Measurements from ENCODE around the gene RUFY3.
A peak's percentile ranks its signal among the peaks of the same experiment; 100 is the strongest.
"Not testable (repeated sequence)": the region's sequence is repeated elsewhere in the genome, so short reads cannot be mapped to it uniquely, and the experiment has no call there.

The RUFY3 gene

DNA sequence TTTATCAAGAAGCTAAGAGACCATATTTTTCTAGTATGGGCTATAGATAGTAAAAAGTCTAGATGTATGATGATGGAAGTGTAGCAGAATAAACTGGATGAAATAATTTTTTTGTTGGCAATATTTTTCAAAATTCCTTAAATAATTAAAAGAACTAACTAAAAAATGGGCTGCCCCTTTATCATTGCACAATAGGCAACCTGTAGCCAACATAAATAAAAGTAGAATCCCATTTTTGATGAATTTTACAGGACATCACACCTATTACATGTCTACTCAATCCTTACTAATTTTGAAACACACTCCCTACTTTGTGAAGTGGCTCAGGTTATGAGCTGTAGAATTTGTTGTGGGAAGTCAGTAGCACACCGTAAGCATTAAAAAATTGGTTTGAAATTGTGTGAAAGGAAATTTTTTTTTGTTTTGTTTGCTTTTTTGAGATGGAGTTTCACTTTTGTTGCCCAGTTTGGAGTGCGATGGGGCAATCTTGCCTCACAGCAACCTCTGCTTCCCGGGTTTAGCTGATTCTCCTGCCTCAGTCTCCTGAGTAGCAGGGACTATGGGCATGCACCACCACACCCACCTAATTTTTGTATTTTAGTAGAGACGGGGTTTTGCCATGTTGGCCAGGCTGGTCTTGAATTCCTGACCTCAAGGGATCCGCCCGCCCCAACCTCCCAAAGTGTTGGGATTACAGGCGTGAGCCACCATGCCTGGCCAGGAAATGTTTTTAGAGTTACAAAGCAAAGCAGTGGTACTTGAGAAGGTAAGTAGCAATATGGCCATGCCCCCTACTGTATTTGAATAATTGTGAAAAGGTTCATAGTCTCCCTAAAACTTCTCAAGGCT is 8.9 kb upstream of the RUFY3 start:
- Histone ChIP-seq H3K27me3 (ENCODE audit: insufficient read depth, low read length) (no peaks in the 10 kb centered on the region), H3K9me3 (ENCODE audit: low read length) (no peaks in the 10 kb centered on the region), H3K36me3 (ENCODE audit: insufficient read depth, low read length) (no peaks in the 10 kb centered on the region), H2AFZ (ENCODE audit: low read depth, low read length) (no peak overlapping the region), H3K4me3 (ENCODE audit: low read length) (no peak overlapping the region), H3K4me1 (ENCODE audit: insufficient read depth, low read length) (peaks cover 12% of the 10 kb centered on the region)

DNA sequence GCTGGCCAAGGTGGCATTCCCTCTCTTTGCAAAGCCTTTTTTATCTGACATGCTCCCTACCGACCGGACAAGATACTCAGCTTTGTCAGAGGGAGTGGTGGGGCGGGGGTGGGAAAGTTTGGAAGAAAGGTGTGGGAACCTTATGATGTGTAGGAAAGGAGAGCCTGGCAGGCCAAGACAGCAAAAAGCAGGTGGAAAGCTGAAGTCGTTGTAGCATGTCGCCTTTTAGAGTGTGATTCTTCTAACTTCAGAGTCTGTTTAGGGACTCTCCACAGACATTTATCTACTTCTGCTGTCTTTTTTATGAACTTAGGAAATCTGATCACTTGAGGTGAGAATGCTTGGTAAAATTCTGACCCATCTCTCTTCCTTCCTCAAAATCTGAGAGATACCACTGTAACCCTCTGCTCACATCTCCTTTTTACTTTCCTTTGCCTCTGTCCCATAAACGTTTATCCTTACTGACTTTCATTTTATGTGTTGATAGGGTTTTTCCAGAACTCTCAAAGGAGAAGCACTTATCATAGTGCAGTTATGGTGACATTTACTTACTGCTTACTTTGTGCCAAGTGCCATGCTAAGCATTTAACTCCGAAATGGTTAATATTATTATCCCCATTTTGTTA is 8.2 kb upstream of the RUFY3 start:
- Histone ChIP-seq H3K9me3 (ENCODE audit: low read length) (no peaks in the 10 kb centered on the region), H2AFZ (ENCODE audit: low read depth, low read length) (no peak overlapping the region)

DNA sequence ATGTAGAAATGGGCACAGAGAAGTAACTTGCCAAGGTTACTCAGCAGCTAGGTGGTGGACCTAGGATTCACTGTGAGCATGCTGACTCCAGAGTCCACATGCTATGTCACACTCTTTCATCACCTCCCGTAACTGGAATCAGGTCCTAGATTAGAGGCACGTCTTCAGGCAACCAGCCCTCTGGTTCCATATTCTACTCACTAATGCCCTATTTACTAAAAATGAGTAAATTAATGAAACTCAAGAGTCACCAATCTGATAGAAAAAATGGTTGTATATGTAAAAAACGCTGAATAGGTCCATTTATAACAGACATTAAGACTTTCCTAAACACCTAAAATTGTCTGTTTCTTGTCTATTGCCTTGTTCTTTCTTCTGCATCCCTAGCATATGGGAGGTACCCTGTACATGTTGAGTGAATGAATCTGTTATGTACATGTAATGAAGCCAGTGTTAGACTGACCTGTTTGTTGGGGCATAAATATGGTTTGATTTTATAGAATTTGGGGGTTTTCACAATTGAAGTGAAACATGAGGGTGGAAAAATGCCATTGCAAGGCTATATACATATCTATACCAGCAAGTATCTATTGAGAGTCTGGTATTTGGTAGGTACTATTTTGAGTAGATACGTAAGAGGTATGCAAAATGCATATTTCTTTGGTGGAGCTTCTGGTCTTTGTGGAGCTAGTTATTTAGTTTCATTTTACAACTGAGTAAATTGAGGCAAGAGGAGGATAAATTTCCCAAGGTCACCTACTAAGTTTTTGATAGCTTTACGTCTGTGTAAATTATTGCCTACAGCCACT is 7.5 kb upstream of the RUFY3 start:
- H2AFZ ChIP-seq (ENCODE audit: low read depth, low read length): no peak overlapping the region
- peaks cover 6% of the 10 kb centered on the region for H3K4me1 ChIP-seq (ENCODE audit: insufficient read depth, low read length)
- no peaks in the 10 kb centered on the region for H3K27me3 ChIP-seq (ENCODE audit: insufficient read depth, low read length)
- H3K9me3 ChIP-seq (ENCODE audit: low read length): no peaks in the 10 kb centered on the region
- no peak overlapping the region for H3K4me3 ChIP-seq (ENCODE audit: low read length)
- no peaks in the 10 kb centered on the region for H3K36me3 ChIP-seq (ENCODE audit: insufficient read depth, low read length)

More for the DNA sequence above, 8.2 kb upstream of the RUFY3 start:
- Histone ChIP-seq H3K4me3 (ENCODE audit: low read length) (no peak overlapping the region), H3K4me1 (ENCODE audit: insufficient read depth, low read length) (peaks cover 12% of the 10 kb centered on the region), H3K27me3 (ENCODE audit: insufficient read depth, low read length) (no peaks in the 10 kb centered on the region), H3K36me3 (ENCODE audit: insufficient read depth, low read length) (no peaks in the 10 kb centered on the region)

DNA sequence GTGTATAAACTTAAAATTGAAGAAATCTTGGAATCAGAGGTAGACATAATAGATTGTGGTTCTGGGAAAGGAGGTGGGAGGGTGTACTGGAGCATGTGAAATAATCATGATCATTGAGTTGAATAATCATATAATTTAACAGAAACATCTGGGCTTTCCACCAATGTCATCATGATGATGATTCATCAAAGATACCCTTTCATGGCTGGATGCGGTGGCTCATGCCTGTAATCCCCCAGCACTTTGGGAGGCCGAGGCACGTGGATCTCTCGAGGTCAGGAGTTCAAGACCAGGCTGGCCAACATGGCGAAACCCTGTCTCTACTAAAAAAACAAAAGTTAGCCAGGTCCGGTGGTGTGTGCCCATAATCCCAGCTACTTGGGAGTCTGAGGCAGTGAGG is 6.7 kb upstream of the RUFY3 start:
- no peaks in the 10 kb centered on the region for H3K27me3 ChIP-seq (ENCODE audit: insufficient read depth, low read length)
- no peak overlapping the region for H2AFZ ChIP-seq (ENCODE audit: low read depth, low read length)
- H3K9me3 ChIP-seq (ENCODE audit: low read length): no peaks in the 10 kb centered on the region
- no peaks in the 10 kb centered on the region for H3K36me3 ChIP-seq (ENCODE audit: insufficient read depth, low read length)
- H3K4me3 ChIP-seq (ENCODE audit: low read length): no peak overlapping the region
- H3K4me1 ChIP-seq (ENCODE audit: insufficient read depth, low read length): no peaks in the 10 kb centered on the region

DNA sequence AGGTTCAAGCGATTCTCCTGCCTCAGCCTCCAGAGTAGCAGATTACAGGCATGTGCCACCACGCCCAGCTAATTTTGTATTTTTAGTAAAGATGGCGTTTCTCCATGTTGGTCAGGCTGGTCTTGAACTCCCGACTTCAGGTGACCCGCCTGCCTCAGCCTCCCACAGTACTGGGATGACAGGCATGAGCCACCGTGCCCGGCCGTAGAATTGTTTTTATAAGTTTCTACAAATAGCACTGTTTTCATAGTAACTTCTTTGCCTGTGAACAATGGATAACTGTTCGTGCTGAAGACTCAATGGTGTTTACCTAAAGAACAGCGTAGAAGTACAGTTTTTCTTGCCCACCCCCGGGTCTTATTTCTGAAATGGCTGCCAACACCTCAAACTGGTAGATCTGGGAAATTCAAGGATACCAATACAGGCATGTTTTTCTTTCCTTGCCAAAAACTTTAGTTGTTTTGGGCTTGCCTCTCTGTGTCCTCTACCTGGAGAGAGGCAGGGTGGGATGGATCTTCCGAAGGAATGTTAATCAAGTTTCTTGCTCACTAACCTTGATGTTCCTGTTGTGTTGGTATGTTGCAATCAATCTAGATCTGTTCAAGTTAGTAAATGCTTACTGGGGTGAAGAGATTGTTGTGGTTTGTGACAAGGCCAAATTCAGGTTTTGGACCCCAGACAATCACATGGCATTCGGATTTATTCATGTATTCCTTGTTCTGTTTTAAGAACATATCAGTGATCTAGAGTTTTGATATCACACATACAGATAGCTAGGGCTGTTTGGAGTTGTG is 2.8 kb upstream of the RUFY3 start:
- Histone ChIP-seq H3K4me3 (ENCODE audit: low read length) (no peak overlapping the region), H3K27me3 (ENCODE audit: insufficient read depth, low read length) (no peaks in the 10 kb centered on the region), H3K36me3 (ENCODE audit: insufficient read depth, low read length) (no peaks in the 10 kb centered on the region), H3K4me1 (ENCODE audit: insufficient read depth, low read length) (peaks cover 9% of the 10 kb centered on the region), H2AFZ (ENCODE audit: low read depth, low read length) (no peak overlapping the region), H3K9me3 (ENCODE audit: low read length) (no peaks in the 10 kb centered on the region)

DNA sequence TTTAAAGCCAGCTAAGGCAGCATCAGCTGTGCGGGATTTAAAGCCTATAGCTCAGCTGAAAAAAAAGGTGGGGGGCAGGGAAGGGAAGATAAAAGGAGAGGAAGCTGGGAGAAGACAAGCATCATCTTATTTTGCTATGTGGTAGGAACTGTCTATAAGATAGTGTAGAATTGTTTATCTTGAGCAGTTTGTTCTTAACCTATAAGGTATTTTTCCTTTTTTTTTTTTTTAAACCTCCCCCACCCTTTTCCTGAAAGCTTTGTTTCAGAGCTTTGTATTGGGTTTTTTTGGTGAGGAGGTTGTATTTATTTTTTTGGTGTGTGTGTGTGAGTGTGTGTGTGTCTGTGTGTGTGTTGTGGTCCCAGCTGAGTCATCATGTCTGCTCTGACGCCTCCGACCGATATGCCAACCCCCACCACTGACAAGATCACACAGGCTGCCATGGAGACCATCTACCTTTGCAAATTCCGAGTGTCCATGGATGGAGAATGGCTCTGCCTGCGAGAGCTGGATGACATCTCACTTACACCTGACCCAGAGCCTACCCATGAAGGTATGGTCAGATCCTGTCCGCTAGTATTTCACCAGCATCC is 531 bp downstream of the RUFY3 start:
- Histone ChIP-seq H3K27me3 (ENCODE audit: insufficient read depth, low read length) (no peaks in the 10 kb centered on the region), H3K4me1 (ENCODE audit: insufficient read depth, low read length) (peaks cover 15% of the 10 kb centered on the region), H3K36me3 (ENCODE audit: insufficient read depth, low read length) (peaks cover 9% of the 10 kb centered on the region), H3K9me3 (ENCODE audit: low read length) (no peaks in the 10 kb centered on the region), H3K4me3 (ENCODE audit: low read length) (peak overlapping the region; percentile 78), H2AFZ (ENCODE audit: low read depth, low read length) (no peak overlapping the region)

DNA sequence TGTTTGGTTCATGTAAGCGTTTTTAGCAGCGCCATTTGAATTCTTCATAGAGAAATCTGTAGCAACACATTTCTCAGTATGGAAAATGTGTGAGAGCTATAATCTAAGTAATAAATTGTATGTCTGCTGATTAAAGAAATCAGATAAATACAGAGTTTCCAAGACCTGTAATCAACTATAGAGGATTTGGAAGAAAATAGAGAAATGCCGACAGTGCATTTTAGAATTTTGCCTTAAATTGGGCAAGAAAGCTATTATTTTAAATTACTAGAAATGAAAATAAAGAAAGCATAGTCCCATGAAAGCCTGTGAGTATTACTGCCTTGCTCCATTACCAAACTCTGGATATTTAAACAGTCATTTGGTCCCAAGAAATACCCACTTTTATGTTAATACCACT is 2.7 kb downstream of the RUFY3 start:
- no peaks in the 10 kb centered on the region for H3K27me3 ChIP-seq (ENCODE audit: insufficient read depth, low read length)

DNA sequence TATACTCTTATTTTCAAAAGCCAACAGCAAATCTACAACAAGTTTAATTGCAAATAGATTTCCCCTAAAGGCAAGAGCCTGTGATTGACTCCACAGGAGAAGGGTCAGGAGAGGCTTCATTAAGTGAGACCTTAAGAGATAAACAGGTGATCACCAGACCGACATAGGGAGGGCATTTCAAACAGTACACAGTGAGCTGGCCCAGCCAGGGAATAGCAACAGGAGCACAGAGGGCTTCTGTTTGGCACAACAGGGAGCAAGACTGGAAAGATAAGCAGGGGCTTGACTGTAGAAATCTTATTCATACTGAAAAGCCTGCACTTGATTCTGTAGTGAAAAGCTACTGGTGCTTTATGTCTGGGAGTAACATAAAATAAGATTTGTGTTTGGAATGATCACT is 3.9 kb downstream of the RUFY3 start:
- no peak overlapping the region for H2AFZ ChIP-seq (ENCODE audit: low read depth, low read length)
- no peak overlapping the region for H3K4me3 ChIP-seq (ENCODE audit: low read length)
- H3K36me3 ChIP-seq (ENCODE audit: insufficient read depth, low read length): peaks cover 23% of the 10 kb centered on the region
- H3K4me1 ChIP-seq (ENCODE audit: insufficient read depth, low read length): peaks cover 15% of the 10 kb centered on the region
- no peaks in the 10 kb centered on the region for H3K9me3 ChIP-seq (ENCODE audit: low read length)
- no peaks in the 10 kb centered on the region for H3K27me3 ChIP-seq (ENCODE audit: insufficient read depth, low read length)

More for the DNA sequence above, 2.7 kb downstream of the RUFY3 start:
- Histone ChIP-seq H3K9me3 (ENCODE audit: low read length) (no peaks in the 10 kb centered on the region), H2AFZ (ENCODE audit: low read depth, low read length) (no peak overlapping the region), H3K36me3 (ENCODE audit: insufficient read depth, low read length) (peaks cover 17% of the 10 kb centered on the region), H3K4me1 (ENCODE audit: insufficient read depth, low read length) (peaks cover 15% of the 10 kb centered on the region), H3K4me3 (ENCODE audit: low read length) (peak overlapping the region; percentile 78)

DNA sequence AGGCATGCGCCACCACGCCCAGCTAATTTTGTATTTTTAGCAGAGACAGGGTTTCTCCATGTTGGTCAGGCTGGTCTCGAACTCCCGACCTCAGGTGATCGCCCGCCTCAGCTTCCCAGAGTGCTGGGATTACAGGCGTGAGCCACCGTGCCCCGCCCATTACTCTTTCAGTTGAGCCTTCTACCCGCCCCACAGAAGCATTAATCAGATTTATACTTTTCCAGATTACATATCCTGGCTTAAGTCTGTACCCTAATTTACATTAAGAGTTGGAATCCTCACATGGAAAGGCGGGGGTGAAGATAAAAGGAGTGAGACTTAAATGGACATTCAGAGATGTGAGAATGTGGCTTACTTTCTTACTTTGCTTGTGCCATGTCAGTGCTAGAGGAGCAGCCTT is 4.8 kb downstream of the RUFY3 start:
- H3K27me3 ChIP-seq (ENCODE audit: insufficient read depth, low read length); H3K9me3 ChIP-seq (ENCODE audit: low read length); H3K4me3 ChIP-seq (ENCODE audit: low read length); H2AFZ ChIP-seq (ENCODE audit: low read depth, low read length): not testable (repeated sequence)
- peaks cover 23% of the 10 kb centered on the region for H3K36me3 ChIP-seq (ENCODE audit: insufficient read depth, low read length)
- H3K4me1 ChIP-seq (ENCODE audit: insufficient read depth, low read length): peaks cover 15% of the 10 kb centered on the region

DNA sequence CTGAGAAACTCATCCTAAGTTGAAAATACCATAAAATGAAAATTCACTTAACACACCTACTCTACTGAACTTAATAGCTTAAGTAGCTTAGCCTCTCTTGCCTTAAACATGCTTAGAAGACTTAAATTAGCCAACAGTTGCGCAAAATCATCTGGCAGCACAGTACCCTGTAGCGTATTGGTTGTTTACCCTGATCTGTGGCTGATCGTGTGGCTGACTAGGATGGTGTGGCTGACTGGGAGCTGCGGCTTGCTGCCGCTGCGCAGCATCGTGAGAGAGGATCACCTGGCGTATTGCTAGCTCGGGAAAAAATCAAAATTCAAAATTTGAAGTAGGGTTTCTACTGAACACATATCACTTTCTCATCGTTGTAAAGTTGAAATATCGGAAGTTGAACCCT is 6.3 kb downstream of the RUFY3 start:
- no peak overlapping the region for H3K4me3 ChIP-seq (ENCODE audit: low read length)
- H3K4me1 ChIP-seq (ENCODE audit: insufficient read depth, low read length): peaks cover 14% of the 10 kb centered on the region
- no peaks in the 10 kb centered on the region for H3K27me3 ChIP-seq (ENCODE audit: insufficient read depth, low read length)
- H3K36me3 ChIP-seq (ENCODE audit: insufficient read depth, low read length): peaks cover 30% of the 10 kb centered on the region
- no peak overlapping the region for H2AFZ ChIP-seq (ENCODE audit: low read depth, low read length)
- no peaks in the 10 kb centered on the region for H3K9me3 ChIP-seq (ENCODE audit: low read length)

DNA sequence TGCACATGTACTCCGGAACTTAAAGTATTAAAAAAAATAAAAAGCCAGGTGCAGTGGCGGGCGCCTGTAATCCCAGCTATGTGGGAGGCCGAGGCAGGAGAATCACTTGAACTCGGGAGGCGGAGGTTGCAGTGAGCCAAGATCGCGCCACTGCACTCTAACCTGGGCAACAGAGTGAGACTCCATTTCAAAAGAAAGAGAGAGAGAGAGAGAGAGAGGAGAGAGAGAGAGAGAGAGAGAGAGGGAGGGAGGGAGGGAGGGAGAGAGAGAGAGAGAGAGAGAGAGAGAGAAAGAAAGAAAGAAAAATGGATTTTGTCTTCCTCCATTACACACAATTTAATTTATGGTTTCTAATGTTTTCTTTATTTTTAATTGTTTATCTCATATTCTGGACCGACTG is 11.1 kb downstream of the RUFY3 start:
- not testable (repeated sequence) for H3K27me3 ChIP-seq (ENCODE audit: insufficient read depth, low read length); H3K9me3 ChIP-seq (ENCODE audit: low read length); H3K4me1 ChIP-seq (ENCODE audit: insufficient read depth, low read length); H3K4me3 ChIP-seq (ENCODE audit: low read length); H2AFZ ChIP-seq (ENCODE audit: low read depth, low read length)
- H3K36me3 ChIP-seq (ENCODE audit: insufficient read depth, low read length): peaks cover 21% of the 10 kb centered on the region

DNA sequence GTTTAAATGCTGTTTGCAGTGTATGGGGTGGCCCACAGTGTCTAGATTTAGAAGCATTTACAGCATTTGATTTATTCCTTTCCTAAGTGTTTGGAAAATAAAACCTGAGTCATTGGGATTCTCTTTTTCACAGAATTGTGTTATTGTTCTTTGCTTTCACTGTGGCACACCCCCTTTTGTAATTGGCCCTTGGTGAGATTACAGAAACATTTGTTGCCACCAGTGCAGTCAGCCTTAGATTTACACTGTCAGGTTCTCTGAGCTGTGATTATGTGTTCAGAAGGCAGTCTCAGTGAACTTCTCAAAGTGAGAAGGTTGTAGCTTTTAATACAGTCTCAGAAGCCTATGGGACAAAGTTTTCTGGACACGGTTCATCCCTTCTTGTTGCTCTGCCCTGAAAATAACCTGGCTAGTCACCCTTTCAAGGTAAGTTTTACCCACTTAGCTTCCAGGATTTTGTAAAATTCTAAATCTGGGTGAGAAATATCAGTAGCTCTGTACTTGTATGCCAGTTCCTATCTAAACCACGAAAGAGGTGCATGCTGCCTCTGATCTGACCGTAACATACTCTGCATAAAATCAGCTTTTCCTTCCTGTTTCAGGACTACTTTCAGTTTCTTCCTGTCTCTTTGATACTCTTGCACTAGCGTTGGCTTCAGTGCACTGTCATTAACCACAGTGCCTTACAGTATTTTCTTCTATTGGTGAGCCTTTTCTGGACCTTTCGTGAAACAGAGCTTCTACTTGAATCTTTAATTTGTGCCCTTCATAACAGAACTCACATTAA is 12.6 kb downstream of the RUFY3 start:
- Histone ChIP-seq H3K9me3 (ENCODE audit: low read length) (no peaks in the 10 kb centered on the region), H2AFZ (ENCODE audit: low read depth, low read length) (no peak overlapping the region), H3K4me1 (ENCODE audit: insufficient read depth, low read length) (peaks cover 15% of the 10 kb centered on the region), H3K27me3 (ENCODE audit: insufficient read depth, low read length) (no peaks in the 10 kb centered on the region), H3K4me3 (ENCODE audit: low read length) (no peak overlapping the region), H3K36me3 (ENCODE audit: insufficient read depth, low read length) (peaks cover 14% of the 10 kb centered on the region)
